SK-N-SH treated with all-trans-retinoic acid at 6 μM for 48 hours (cell line): Measurements from ENCODE around the gene CYGB.
A peak's percentile ranks its signal among the peaks of the same experiment; 100 is the strongest.

Source experiments
- ATAC-seq: fragments of 200-7000 bp; cut with Tn5 transposase; 3 replicates; pipeline ENCODE4 v1.9.1; 2020; ENCODE audit warnings: mild to moderate bottlenecking, moderate library complexity
- ARNTL ChIP-seq: fragments of 450-650 bp; formaldehyde crosslinking; IDR thresholded peaks from 2 replicates; pipeline ENCODE4 v1.5.0; 2020; ENCODE audit warnings: low read depth, mild to moderate bottlenecking, moderate library complexity, borderline replicate concordance
- BACH2 ChIP-seq: fragments of 250-450 bp; sonication (Bioruptor Pico); IDR thresholded peaks from 2 replicates; pipeline ENCODE4 v1.9.0; 2021; ENCODE audit warnings: mild to moderate bottlenecking, borderline replicate concordance
- CSDC2 ChIP-seq: fragments of 250-450 bp; sonication (Bioruptor Pico); IDR thresholded peaks from 2 replicates; pipeline ENCODE4 v1.5.0; 2020; ENCODE audit warnings: mild to moderate bottlenecking, moderate library complexity
- GLIS3 ChIP-seq: fragments of 250-450 bp; sonication (Bioruptor Pico); IDR thresholded peaks from 2 replicates; pipeline ENCODE4 v1.5.0; 2020; ENCODE audit warnings: mild to moderate bottlenecking, moderate library complexity
- ISL1 ChIP-seq: fragments of 250-450 bp; sonication (Bioruptor Pico); IDR thresholded peaks from 2 replicates; pipeline ENCODE4 v2.1.2; 2022; ENCODE audit warnings: mild to moderate bottlenecking, moderate library complexity
- OSR1 ChIP-seq: fragments of 250-450 bp; sonication (Bioruptor Pico); IDR thresholded peaks from 2 replicates; pipeline ENCODE4 v1.8.0; 2022; ENCODE audit warnings: moderate library complexity, mild to moderate bottlenecking, inconsistent platforms
- PPARA ChIP-seq: fragments of 250-450 bp; sonication (Bioruptor Pico); IDR thresholded peaks from 2 replicates; pipeline ENCODE4 v1.5.0; 2020; ENCODE audit warnings: mild to moderate bottlenecking, borderline replicate concordance
- RARB ChIP-seq: fragments of 250-450 bp; sonication (Bioruptor Pico); IDR thresholded peaks from 2 replicates; pipeline ENCODE4 v1.8.0; 2021; ENCODE audit warnings: mild to moderate bottlenecking, moderate library complexity
- SNAI2 ChIP-seq: fragments of 250-450 bp; sonication (Bioruptor Pico); IDR thresholded peaks from 2 replicates; pipeline ENCODE4 v1.5.0; 2020; ENCODE audit warnings: mild to moderate bottlenecking, moderate library complexity
- TCF4 ChIP-seq: fragments of 250-450 bp; sonication (Bioruptor Pico); IDR thresholded peaks from 2 replicates; pipeline ENCODE4 v1.8.0; 2021; ENCODE audit warnings: mild to moderate bottlenecking, moderate library complexity, borderline replicate concordance
- TOX ChIP-seq: fragments of 250-450 bp; sonication (Bioruptor Pico); IDR thresholded peaks from 2 replicates; pipeline ENCODE4 v1.8.0; 2021; ENCODE audit warnings: mild to moderate bottlenecking, moderate library complexity, borderline replicate concordance
- ZC3H10 ChIP-seq: fragments of 250-450 bp; sonication (Bioruptor Pico); IDR thresholded peaks from 2 replicates; pipeline ENCODE4 v1.5.1; 2021; ENCODE audit warnings: mild to moderate bottlenecking, moderate library complexity
- ZFP3 ChIP-seq: fragments of 250-450 bp; sonication (Bioruptor Pico); IDR thresholded peaks from 2 replicates; pipeline ENCODE4 v1.5.0; 2020; ENCODE audit warnings: mild to moderate bottlenecking, moderate library complexity
- ZFP30 ChIP-seq: fragments of 450-650 bp; formaldehyde crosslinking; IDR thresholded peaks from 2 replicates; pipeline ENCODE4 v1.5.0; 2022; ENCODE audit warnings: mild to moderate bottlenecking, moderate library complexity
- ZNF70 ChIP-seq: fragments of 450-650 bp; formaldehyde crosslinking; IDR thresholded peaks from 2 replicates; pipeline ENCODE4 v1.5.0; 2020; ENCODE audit warnings: mild to moderate bottlenecking, moderate library complexity
- ZNF8 ChIP-seq: fragments of 450-650 bp; formaldehyde crosslinking; IDR thresholded peaks from 2 replicates; pipeline ENCODE4 v1.5.0; 2020; ENCODE audit warnings: mild to moderate bottlenecking, moderate library complexity
- TF ChIP-seq, protein P1 (sequence below): fragments of 250-450 bp; sonication (Bioruptor Pico); IDR thresholded peaks from 2 replicates; pipeline ENCODE4 v1.5.0; 2020; ENCODE audit warnings: mild to moderate bottlenecking, moderate library complexity
- TF ChIP-seq, protein P2 (sequence below): fragments of 250-450 bp; sonication (Bioruptor Pico); IDR thresholded peaks from 2 replicates; pipeline ENCODE4 v1.5.1; 2020; ENCODE audit warnings: low read depth, mild to moderate bottlenecking, moderate library complexity
- TF ChIP-seq, protein P3 (sequence below): fragments of 250-450 bp; sonication (Bioruptor Pico); IDR thresholded peaks from 2 replicates; pipeline ENCODE4 v1.8.0; 2020; ENCODE audit warnings: mild to moderate bottlenecking, moderate library complexity, borderline replicate concordance

CYGB gene

DNA sequence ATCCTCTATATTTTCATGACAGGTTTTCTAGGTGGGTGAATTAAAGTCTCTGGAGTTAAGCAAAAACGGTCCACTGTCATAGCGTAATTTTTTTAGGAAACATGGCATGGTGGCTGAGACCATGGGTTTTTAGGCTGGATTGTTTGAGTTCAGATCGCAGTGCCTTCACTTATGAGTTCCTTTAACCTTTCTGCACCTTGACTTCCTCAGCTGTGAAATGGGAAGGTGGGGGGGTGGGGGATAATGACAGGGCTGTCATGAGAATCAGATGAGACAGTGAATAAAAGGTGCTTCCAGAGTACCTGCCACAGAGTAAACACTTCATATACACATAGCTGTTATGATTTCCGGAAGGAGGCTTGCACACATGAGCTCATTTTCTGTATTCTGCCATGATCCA lies 14.2 kb upstream of the CYGB start (continued):
- TF ChIP-seq, protein P1, sequence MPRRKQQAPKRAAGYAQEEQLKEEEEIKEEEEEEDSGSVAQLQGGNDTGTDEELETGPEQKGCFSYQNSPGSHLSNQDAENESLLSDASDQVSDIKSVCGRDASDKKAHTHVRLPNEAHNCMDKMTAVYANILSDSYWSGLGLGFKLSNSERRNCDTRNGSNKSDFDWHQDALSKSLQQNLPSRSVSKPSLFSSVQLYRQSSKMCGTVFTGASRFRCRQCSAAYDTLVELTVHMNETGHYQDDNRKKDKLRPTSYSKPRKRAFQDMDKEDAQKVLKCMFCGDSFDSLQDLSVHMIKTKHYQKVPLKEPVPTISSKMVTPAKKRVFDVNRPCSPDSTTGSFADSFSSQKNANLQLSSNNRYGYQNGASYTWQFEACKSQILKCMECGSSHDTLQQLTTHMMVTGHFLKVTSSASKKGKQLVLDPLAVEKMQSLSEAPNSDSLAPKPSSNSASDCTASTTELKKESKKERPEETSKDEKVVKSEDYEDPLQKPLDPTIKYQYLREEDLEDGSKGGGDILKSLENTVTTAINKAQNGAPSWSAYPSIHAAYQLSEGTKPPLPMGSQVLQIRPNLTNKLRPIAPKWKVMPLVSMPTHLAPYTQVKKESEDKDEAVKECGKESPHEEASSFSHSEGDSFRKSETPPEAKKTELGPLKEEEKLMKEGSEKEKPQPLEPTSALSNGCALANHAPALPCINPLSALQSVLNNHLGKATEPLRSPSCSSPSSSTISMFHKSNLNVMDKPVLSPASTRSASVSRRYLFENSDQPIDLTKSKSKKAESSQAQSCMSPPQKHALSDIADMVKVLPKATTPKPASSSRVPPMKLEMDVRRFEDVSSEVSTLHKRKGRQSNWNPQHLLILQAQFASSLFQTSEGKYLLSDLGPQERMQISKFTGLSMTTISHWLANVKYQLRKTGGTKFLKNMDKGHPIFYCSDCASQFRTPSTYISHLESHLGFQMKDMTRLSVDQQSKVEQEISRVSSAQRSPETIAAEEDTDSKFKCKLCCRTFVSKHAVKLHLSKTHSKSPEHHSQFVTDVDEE, result no peak
- TF ChIP-seq ZNF70 (no peak), OSR1 (no peak), ZFP30 (CRISPR knock-in tag) (no peak), RARB (CRISPR knock-in tag) (no peak), ARNTL (CRISPR knock-in tag) (no peak), ISL1 (CRISPR knock-in tag) (no peak), TCF4 (CRISPR knock-in tag) (no peak), GLIS3 (CRISPR knock-in tag) (no peak), ZNF8 (CRISPR knock-in tag) (no peak), SNAI2 (CRISPR knock-in tag) (no peak)
- TF ChIP-seq, protein P2, sequence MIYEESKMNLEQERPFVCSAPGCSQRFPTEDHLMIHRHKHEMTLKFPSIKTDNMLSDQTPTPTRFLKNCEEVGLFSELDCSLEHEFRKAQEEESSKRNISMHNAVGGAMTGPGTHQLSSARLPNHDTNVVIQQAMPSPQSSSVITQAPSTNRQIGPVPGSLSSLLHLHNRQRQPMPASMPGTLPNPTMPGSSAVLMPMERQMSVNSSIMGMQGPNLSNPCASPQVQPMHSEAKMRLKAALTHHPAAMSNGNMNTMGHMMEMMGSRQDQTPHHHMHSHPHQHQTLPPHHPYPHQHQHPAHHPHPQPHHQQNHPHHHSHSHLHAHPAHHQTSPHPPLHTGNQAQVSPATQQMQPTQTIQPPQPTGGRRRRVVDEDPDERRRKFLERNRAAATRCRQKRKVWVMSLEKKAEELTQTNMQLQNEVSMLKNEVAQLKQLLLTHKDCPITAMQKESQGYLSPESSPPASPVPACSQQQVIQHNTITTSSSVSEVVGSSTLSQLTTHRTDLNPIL (CRISPR knock-in tag), result no peak

DNA sequence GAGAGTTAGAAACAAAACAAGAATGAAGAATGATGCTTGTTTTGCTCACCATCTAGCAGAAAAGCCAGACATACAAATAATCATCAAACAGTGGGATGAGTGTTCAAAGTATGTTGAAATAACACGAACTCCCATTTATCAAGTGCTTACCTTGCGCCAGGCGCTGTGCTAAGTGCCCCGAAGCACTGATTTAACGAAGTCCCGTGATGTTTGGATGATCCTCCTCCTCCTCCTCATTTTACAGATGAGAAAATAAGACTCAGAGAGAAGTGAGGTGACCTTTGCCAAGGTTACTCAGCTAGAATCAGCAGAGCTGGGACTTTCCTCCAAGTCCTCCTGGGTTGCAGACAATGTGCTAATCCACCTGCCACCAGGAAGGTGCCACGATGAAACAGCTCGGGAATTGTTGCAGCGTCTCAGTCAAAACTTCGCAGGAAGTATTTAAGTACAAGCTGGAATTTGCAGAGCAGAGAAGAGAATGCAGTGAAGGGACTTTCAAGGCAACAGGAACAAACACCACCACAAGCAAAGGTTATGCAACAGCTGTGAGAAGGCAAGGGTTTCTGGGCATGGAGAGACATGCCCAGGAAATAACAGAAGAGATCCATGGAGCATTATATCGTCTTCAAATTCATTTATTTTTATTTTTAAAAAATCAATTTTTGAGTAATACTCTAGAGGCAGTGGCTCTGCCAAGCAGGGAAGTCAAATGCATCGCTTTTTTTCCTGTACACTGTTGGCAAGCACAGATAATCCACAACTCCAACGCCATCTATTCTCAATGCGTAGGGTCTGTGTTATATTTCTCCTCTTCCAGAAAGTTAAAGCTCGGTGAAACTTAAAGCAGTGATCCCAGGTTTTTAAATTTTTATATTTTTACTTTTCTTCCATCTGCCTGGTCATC lies 13.5 kb upstream of the CYGB start:
- TF ChIP-seq CSDC2 (CRISPR knock-in tag), result no peak
- 0 out of 2 replicates have a peak, but pooled peaks have one; percentile 30 for TF ChIP-seq ZFP3
- ATAC-seq, result no peak

DNA sequence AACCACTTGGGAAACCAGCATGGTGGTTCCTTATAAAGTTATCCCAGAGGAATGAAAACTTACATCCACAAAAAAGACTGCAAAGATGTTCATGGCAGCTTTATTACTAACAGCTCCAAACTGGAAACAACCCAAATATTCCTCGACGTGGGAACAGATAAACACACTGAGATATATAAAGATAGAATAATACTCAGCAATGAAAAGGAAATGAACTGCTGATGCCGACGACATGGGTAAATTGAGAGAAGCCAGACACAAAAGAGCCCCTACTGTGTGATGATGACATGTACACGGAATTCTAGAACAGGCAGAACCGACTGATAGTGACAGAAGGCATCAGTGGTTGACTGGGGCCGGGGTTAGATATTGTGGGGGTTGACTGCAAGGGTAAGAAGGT lies 12.0 kb upstream of the CYGB start:
- no peak for TF ChIP-seq ISL1 (CRISPR knock-in tag)
- no peak for TF ChIP-seq ZFP3
- no peak for TF ChIP-seq RARB (CRISPR knock-in tag)
- ATAC-seq, result no peak

DNA sequence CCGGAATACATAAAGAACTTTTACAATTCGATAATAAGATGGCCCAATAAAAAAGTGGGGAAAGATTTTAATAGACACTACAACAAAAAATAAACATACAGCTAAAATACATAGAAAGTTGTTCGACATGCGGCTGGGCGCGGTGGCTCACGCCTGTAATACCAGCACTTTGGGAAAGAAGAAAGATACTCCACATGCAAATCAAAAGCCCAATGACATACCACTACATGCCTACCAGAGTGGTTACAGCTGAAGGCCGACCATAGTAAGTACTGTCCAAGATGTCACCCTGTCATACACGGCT lies 11.7 kb upstream of the CYGB start:
- ATAC-seq, result no peak
- TF ChIP-seq TOX (CRISPR knock-in tag), result no peak
- TF ChIP-seq, protein P2 (CRISPR knock-in tag), result no peak
- TF ChIP-seq, protein P1, result no peak
- TF ChIP-seq PPARA (CRISPR knock-in tag), result no peak
- TF ChIP-seq ZFP30 (CRISPR knock-in tag), result no peak

DNA sequence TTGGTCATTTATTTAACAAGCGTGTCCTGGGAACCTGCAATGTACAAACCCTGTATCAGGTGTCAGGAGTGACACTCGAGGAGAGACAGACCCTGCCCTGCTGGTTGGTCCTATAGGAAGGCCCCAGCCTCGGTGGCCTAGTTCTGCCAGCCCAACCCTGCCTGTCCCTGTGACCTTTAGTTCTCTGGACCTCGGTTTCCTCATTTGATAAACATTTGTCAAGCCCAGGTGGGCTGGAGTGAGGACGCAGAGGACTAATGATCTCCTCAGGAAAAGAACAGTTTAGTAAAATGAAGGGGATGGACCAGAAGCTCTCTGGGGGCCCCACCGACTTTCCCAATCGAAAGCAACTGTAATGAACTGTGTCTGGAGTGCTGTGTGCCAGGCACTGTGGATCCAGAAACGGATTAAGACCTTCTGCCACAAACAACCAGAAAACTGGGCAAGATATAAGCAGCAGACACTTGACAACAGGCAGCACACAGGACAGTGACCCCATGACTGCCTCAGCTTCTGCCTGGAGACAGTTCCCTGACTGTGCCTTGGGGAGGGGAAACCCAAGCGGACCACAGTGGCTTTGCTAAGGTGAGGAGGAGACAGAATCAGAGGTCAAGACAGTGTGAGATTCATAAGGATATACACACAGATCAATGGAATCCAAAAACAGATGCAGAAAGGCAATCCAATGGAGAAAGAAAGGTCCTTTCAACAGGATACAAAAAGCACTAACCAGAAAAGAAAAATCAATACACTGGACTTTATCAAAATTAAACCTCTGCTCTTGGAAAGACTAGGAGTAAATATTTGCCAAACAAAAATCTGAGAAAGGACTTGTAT lies 11.1 kb upstream of the CYGB start:
- no peak for ATAC-seq
- no peak for TF ChIP-seq BACH2 (CRISPR knock-in tag)
- TF ChIP-seq TOX (CRISPR knock-in tag), result no peak
- TF ChIP-seq, protein P2 (CRISPR knock-in tag), result no peak
- TF ChIP-seq, protein P3, sequence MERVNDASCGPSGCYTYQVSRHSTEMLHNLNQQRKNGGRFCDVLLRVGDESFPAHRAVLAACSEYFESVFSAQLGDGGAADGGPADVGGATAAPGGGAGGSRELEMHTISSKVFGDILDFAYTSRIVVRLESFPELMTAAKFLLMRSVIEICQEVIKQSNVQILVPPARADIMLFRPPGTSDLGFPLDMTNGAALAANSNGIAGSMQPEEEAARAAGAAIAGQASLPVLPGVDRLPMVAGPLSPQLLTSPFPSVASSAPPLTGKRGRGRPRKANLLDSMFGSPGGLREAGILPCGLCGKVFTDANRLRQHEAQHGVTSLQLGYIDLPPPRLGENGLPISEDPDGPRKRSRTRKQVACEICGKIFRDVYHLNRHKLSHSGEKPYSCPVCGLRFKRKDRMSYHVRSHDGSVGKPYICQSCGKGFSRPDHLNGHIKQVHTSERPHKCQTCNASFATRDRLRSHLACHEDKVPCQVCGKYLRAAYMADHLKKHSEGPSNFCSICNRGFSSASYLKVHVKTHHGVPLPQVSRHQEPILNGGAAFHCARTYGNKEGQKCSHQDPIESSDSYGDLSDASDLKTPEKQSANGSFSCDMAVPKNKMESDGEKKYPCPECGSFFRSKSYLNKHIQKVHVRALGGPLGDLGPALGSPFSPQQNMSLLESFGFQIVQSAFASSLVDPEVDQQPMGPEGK (CRISPR knock-in tag), result no peak
- no peak for TF ChIP-seq ZC3H10 (CRISPR knock-in tag)
- TF ChIP-seq ZNF70, result no peak
- TF ChIP-seq RARB (CRISPR knock-in tag), result no peak
- no peak for TF ChIP-seq CSDC2 (CRISPR knock-in tag)
